ENCODE data around the gene TIMM10B. TPM values are rescaled to one million over a fixed set of nuclear protein-coding genes. Genes with fewer than 3 reads are reported as not detected.
A peak's percentile ranks its signal among the peaks of the same experiment; 100 is the strongest.

Gene TIMM10B
- total RNA-seq, 2 donors from 2014 or later, result 29.6 to 30.5 TPM

- no peaks in the 10 kb centered on the region for H3K9me3 Mint-ChIP-seq
- H3K4me3 Mint-ChIP-seq, result no peak overlapping the region
- DNase-seq, result peak; percentile 98
- H3K36me3 Mint-ChIP-seq (ENCODE audit: low read depth), result peaks cover under 1% of the 10 kb centered on the region
- H3K27ac Mint-ChIP-seq, result no peak overlapping the region
- Histone ChIP-seq H3K4me3 (ENCODE audit: low read length) (no peak overlapping the region), H3K9ac (ENCODE audit: extremely low read depth, low read length, poor library complexity, severe bottlenecking) (no peak overlapping the region), H3K9me3 (ENCODE audit: control insufficient read depth, low read length) (no peaks in the 10 kb centered on the region), H3K36me3 (ENCODE audit: control insufficient read depth, insufficient read depth, low read length) (no peaks in the 10 kb centered on the region), H3K4me1 (ENCODE audit: control insufficient read depth, insufficient read depth, low read length) (no peaks in the 10 kb centered on the region), H3K27me3 (ENCODE audit: control insufficient read depth, insufficient read depth, low read length, poor library complexity, severe bottlenecking) (no peaks in the 10 kb centered on the region), H3K27ac (ENCODE audit: low read depth, low read length) (no peak overlapping the region)
- WGBS, 2 experiments (ENCODE audit: insufficient coverage in 1 of 2, insufficient read length in 1 of 2), result 24 to 63% methylated on average over 4 to 6 of the region's 6 CpGs
- TF ChIP-seq CTCF (conservative IDR thresholded peaks at IDR 0.05), result no peak
- H3K4me1 Mint-ChIP-seq, result peaks cover 2% of the 10 kb centered on the region
- peaks cover 6% of the 10 kb centered on the region for H3K27me3 Mint-ChIP-seq (ENCODE audit: insufficient read depth)
Observed at GRCh38 chr11:6468712-6469495, 12.4 kb upstream of the TIMM10B start.

- Mint-ChIP-seq H3K4me1 (peaks cover 6% of the 10 kb centered on the region), H3K27ac (no peak overlapping the region), H3K36me3 (ENCODE audit: low read depth) (no peaks in the 10 kb centered on the region), H3K27me3 (ENCODE audit: insufficient read depth) (peaks cover 6% of the 10 kb centered on the region), H3K9me3 (no peaks in the 10 kb centered on the region), H3K4me3 (no peak overlapping the region)
- Histone ChIP-seq H3K9me3 (ENCODE audit: control insufficient read depth, low read length) (no peaks in the 10 kb centered on the region), H3K36me3 (ENCODE audit: control insufficient read depth, insufficient read depth, low read length) (no peaks in the 10 kb centered on the region), H3K27ac (ENCODE audit: low read depth, low read length) (no peak overlapping the region), H3K4me1 (ENCODE audit: control insufficient read depth, insufficient read depth, low read length) (peaks cover under 1% of the 10 kb centered on the region), H3K27me3 (ENCODE audit: control insufficient read depth, insufficient read depth, low read length, poor library complexity, severe bottlenecking) (no peaks in the 10 kb centered on the region), H3K9ac (ENCODE audit: extremely low read depth, low read length, poor library complexity, severe bottlenecking) (no peak overlapping the region), H3K4me3 (ENCODE audit: low read length) (no peak overlapping the region)
- WGBS, 2 experiments (ENCODE audit: insufficient coverage in 1 of 2, insufficient read length in 1 of 2), result 90 to 94% methylated on average over 1 of the region's 1 CpG
- DNase-seq, result no peak
- TF ChIP-seq CTCF (conservative IDR thresholded peaks at IDR 0.05), result no peak
Observed at GRCh38 chr11:6469599-6469998, 11.7 kb upstream of the TIMM10B start.

- 38% methylated on average over 1 of the region's 1 CpG; no CpG with 5 or more reads in 1 of the 2 experiments for WGBS, 2 experiments (ENCODE audit: insufficient coverage in 1 of 2, insufficient read length in 1 of 2)
- H3K4me1 Mint-ChIP-seq, result peaks cover 7% of the 10 kb centered on the region
Observed at GRCh38 chr11:6472934-6473333, 8.4 kb upstream of the TIMM10B start.

More at GRCh38 chr11:6472934-6473333, 8.4 kb upstream of the TIMM10B start:
- H3K36me3 Mint-ChIP-seq (ENCODE audit: low read depth), result peaks cover 14% of the 10 kb centered on the region
- peaks cover 6% of the 10 kb centered on the region for H3K27me3 Mint-ChIP-seq (ENCODE audit: insufficient read depth)
- no peaks in the 10 kb centered on the region for H3K9me3 Mint-ChIP-seq
- Histone ChIP-seq H3K36me3 (ENCODE audit: control insufficient read depth, insufficient read depth, low read length) (peaks cover 15% of the 10 kb centered on the region), H3K27ac (ENCODE audit: low read depth, low read length) (no peak overlapping the region), H3K9me3 (ENCODE audit: control insufficient read depth, low read length) (no peaks in the 10 kb centered on the region), H3K9ac (ENCODE audit: extremely low read depth, low read length, poor library complexity, severe bottlenecking) (no peak overlapping the region), H3K4me3 (ENCODE audit: low read length) (peak overlapping the region; percentile 69), H3K4me1 (ENCODE audit: control insufficient read depth, insufficient read depth, low read length) (peaks cover 2% of the 10 kb centered on the region), H3K27me3 (ENCODE audit: control insufficient read depth, insufficient read depth, low read length, poor library complexity, severe bottlenecking) (no peaks in the 10 kb centered on the region)
- no peak overlapping the region for H3K27ac Mint-ChIP-seq
- TF ChIP-seq CTCF (conservative IDR thresholded peaks at IDR 0.05), result no peak
- peak; percentile 57 for DNase-seq
- peak overlapping the region; percentile 77 for H3K4me3 Mint-ChIP-seq

All from endodermal cell (in vitro differentiated cells).